Suppressor macrophage (primary cell): ENCODE data around the gene EGR4.

ENCODE experiments used
- DNase-seq, 4 experiments: peaks; one replicate each; pipeline ENCODE4 v3.0.0-alpha.2; 2020 to 2022

The EGR4 gene

GRCh38 chr2:73290049-73290839, 3.1 kb downstream of the EGR4 start:
- DNase-seq = peak; percentile 18 to 67 (median 60)

DNA sequence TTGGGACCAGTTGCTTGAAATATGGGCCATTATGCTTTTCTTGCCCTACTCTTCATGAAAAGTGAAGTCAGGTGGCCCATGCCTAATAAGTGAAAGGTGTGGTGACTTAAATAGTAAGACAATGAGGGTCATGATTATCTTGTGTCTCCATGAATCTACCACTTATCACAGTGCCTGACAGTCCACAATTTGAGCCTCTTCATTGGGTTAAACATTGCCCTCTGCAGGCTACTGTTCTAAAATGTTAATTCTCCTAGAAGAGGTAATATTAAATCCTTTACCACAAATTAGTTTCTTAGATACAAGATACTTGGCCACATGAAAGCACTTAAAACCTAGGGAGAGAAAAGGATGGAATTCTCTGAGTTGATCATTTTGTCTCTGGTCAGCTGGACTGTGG, 4.0 kb downstream of the EGR4 start:
- no peak for DNase-seq

DNA sequence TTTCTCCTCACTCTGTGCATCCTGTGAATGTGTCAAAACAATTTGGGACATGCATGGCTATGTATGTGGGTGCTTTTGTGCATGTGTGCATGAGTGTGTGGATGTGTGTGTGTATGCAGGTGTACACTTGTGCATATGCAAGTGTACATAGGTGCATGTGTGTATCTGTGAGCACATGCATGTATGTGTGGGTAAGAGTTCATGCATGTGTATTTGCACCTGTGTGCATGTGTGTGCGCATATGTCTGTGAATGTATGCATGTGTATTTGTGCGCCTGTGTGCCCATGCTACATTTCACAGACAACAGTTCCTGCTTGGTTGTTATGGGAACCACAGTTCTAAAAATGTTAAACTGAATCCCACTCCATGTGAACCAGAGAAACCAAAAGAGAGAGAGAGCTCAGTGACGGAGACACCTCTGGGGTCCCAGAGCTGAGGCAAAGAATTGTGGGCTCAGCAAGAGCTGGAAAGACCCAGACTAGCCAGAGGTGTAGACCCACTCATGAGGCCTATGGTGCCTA, 7.2 kb downstream of the EGR4 start:
- no peak for DNase-seq

GRCh38 chr2:73285159-73285739, 8.1 kb downstream of the EGR4 start:
- peak; percentile 74 to 90 (median 88) for DNase-seq

DNA sequence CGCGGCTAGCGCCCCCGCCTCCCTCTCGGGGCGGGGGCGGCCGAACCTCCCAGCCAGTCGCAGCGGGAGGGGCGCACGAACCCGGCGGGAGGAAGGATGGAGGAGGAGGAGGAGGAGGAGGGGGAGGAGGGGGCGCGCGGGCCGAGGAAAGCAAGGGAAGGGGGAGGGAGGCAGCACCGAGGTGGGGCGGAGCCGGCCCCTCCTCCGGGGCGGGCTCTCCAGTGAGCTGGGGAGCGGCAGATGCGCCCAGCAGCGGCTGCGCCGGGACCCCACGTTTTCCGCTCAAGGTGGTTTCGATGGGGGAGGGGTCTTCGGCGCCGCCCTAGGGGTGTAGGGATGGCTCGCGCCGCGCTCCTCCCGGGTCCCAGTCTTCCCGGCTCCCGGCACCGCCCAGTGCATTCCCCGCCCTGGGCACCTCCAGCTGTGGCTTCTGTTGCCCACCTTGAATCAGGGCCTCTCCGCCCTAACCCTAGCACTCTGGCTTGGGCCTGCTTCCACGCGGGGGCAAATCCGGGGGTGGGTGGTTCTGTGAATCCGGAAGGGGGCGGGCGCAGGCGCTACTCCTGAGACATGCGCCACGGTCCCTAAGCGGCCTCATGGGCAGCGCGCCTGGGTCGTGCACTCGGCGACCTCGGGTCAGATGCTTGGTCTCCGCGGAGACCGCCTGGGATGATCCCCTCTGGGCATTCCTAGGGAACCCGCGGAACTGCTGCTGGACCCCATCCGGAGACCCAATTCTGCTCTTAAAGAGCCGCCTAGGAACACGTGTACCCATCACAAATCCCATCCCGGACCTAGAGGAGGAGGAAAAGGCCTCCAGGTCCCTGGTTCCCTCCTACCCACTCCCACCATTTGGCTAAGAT, 8.8 kb downstream of the EGR4 start, which contains the start of gene FBXO41:
FBXO41 (minus strand) TSS at position 183 of the 863 bp plus-strand sequence. CDS start 14,848 bp downstream, outside the sequence.
- DNase-seq = peak; percentile 50 to 79 (median 66)

DNA sequence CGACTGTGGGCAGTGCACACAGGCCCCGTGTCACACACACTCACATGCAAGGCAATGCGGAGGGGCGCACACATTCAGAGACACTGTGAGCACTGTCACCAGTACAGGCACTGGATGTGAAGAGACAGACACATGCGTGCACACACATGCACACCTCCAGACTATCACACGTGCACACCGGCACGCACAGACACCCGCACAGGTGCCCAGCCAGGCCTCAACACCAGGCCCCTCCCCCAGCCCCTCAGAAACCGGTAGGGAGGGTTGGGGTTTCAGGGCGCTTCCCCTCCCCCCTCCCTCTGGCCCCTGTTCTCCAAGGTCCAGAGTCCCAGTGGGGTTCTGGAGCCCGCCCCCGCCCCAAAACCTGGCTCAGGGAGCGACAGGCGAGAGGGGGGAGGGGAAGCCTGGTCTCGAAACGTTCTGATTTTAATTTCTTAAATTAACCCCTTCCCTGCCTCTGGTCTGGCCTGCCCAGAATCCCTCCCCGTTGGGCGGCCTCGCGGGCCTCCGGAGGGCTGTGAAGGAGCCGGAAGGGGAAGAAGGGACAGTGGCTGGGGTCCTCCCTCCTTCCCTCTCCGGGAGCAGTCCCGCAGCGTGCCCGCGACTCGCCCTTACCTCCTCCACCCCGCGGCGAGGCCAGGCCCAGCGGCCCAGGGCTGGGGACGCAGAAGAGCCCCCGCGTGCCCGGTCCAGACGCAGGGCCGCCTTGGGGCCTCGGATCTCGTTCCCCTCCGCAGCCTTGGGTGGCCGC, 9.6 kb downstream of the EGR4 start:
- peak; percentile 4 to 48 (median 30) for DNase-seq

DNA sequence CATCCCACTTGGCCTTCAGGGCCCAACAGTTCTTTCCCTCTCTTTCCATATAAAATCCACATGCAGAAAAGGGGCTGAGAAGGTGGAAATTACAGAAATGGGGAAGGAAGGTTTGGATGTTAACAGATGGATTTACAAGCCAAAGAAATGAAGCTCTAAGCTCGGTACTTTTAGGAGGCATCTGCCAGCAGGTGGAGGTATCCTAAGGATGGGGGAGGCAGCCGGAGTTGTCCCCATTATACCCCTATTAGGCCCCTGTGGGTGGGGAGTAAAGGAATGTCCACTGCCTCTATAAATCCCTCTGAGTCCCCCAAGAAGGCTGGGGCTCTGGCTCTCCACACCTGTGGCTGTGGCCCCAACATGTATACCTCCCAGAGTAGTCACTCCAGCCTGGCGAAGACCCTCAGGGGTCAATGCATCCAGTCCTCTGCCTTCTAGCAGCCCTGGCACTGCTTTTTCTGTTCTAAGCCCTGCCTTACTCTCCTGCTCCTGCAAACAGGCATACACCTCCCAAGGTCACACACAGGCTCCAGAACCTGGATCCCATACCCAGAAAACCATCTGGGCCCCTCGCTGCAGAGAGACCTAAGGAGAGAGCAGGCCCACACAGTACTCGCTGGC, 10.3 kb downstream of the EGR4 start:
- no peak for DNase-seq

GRCh38 chr2:73281244-73281643, 12.1 kb downstream of the EGR4 start:
- no peak for DNase-seq

GRCh38 chr2:73279852-73280251, 13.5 kb downstream of the EGR4 start:
- DNase-seq = no peak

GRCh38 chr2:73272270-73272669, 21.1 kb downstream of the EGR4 start:
- DNase-seq = no peak

DNA sequence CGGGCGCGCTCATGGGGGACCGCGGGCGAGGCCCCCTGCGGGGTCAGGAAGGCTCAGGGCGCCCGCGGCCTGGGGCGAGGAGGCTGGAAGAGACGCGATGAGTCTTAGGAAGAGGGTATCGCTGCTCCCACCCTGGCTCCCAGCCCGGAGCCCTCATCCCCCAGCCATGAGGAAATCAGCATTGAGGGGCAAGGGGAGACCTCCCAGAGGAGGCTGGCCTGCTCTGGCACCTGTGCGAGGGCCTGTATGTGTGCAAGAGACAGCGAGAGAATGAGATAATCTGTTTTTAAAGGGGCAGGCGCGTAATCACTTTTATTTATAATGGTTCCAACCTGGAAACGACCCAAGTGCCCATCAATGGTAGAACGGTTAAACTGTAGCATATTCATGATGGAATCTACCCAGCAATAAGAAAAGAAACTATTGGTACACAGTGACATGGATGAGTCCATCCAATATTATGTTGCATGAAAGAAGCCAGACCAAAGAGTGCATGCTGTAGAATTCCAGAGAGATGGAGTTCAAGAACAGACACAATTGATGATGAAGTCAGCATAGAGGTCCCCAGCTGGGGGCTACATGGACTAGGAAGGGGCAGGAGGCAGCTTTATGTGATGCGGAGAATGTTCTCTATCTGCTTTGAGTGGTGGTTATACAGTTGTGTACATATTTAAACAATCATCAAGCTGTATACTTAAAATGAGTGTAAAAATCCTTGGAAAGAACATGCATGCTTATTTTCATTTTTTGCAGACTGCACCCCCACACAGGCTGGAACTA, 23.5 kb downstream of the EGR4 start:
- no peak for DNase-seq

DNA sequence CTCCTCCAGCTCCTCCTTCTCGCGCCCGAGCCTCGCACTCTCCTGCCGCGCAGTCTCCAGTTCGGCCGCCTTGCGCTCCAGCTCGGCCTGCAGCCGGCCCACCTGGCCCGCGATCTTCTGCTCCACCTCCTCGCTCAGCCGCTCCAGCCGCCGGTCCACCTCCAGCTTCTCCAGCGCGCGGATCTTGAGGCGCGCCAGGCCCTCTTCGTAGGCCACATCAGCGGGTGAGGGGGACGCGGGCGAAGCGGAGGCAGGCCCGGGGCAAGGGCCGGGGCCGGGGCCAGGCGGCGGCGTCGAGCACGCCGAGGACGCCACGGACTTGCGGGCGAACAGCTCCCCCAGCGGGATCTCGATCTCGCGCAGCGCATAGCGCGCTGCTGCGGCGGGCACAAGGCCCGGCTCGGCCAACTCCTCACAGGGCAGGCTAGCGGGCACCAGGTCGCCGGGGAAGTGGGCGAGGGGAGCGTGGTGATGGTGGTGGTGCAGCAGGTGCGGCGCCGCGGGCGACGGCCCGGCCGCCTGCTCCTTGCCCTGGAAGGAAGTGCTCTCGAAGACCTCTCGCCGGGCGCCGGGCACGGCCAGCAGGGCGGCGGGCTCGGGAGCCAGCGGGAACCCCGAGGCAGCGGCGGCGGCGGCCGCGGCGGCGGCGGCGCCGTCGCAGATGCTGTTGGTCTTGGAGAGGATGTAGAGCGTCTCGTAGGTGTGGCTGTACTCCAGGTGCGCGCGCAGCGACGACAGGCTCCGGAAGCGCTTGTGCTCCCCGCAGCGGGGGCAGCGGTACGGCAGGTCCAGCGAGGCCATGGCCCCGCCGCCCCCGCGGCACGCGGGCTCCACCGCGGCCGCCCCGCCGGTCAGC, 24.3 kb downstream of the EGR4 start:
- peak in 3 of 4 experiments; percentile 24 to 48 (median 32) for DNase-seq

DNA sequence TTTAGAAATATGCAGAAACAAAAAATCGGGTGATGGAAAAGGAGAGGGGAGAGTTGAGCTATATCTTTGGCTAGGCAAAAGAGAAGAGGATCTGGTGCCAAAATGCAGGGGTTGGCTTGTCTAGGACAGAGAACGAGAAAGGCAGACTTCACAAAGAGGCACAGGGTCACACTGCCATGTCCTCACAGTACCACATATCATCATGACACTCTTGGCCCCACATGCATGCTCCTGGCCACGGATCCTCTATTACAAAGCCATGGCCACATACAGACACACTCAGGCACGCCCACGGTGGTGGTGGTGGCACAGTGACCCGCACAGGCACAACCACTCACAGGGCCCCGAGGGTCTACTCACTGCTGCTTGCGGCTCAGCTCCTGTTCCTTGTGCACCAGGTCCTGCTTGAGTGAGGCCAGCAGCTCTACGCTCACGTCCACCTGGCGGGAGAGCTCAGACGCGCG, 24.9 kb downstream of the EGR4 start:
- DNase-seq = no peak

GRCh38 chr2:73267008-73267407, 26.3 kb downstream of the EGR4 start:
- no peak for DNase-seq

- no peak for DNase-seq
Measured at GRCh38 chr2:73266061-73266901, 27.1 kb downstream of the EGR4 start.

GRCh38 chr2:73265298-73266060, 27.9 kb downstream of the EGR4 start:
- no peak for DNase-seq

DNA sequence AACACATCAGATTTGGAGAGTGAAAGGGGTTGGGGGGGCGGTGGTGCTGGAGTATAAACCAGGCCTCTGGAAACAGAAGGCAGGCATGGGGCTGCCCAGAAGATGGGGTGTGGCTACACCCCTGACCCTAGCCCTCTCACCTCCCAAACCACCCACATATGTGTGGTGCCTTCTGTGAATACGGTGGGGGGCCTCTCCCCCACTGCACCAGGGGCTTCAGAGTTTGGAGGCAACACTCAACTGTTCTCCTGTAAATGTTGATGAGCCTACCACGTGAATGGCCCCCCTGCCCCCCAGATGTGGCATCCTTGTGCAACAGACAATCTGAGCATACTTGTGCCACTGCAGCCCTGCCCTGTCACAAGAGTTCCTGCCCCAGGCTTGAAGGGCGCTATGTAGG, 28.6 kb downstream of the EGR4 start:
- DNase-seq = no peak

GRCh38 chr2:73264332-73264606, 29.1 kb downstream of the EGR4 start:
- no peak for DNase-seq
